ENCODE data around the gene TUBA1B.

DNA sequence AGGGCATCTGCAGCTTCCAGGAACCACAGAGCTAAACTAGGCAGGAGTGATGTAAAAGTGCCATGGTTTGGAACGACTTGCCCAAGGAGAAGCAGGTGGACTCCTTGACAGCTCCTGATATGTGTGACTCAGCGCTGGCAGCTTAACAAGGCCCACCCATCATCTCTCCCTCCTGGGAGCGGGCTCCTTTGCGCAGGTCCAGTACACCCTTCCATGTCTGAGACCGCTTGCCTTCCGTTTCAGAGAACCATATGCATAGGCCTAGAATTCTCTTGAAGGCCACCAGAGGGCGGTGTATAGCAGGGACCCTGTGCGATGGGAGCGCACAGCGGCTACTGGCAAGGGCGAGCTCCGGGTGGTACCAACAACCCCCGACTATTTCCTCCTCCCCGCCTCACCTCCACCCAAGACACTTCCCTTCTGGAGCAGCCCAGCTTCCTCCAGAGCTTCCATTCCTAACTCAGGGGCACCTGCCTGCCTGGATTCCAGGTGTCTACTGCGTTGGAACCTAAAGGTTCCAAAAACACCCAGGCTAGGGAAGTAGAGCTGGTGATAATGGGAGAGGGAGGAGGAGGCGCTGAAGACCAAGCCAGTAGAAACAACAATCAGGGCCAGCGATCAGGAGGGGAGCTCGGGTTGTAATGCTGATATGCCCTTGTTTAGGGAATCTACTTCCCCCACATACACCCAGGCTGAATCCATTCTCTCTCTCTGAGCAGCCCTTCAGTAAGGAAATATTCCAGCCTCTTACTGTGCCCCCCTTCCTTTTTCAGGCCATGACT, 42.9 kb downstream of the TUBA1B start:
- TF ChIP-seq, protein P1, sequence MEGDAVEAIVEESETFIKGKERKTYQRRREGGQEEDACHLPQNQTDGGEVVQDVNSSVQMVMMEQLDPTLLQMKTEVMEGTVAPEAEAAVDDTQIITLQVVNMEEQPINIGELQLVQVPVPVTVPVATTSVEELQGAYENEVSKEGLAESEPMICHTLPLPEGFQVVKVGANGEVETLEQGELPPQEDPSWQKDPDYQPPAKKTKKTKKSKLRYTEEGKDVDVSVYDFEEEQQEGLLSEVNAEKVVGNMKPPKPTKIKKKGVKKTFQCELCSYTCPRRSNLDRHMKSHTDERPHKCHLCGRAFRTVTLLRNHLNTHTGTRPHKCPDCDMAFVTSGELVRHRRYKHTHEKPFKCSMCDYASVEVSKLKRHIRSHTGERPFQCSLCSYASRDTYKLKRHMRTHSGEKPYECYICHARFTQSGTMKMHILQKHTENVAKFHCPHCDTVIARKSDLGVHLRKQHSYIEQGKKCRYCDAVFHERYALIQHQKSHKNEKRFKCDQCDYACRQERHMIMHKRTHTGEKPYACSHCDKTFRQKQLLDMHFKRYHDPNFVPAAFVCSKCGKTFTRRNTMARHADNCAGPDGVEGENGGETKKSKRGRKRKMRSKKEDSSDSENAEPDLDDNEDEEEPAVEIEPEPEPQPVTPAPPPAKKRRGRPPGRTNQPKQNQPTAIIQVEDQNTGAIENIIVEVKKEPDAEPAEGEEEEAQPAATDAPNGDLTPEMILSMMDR (IDR thresholded peaks at IDR 0.05): peak; percentile 67 to 92
- TF ChIP-seq EP300 (IDR thresholded peaks at IDR 0.05) (no peak), POLR2A (IDR thresholded peaks at IDR 0.05) (no peak), POLR2AphosphoS5 (IDR thresholded peaks at IDR 0.05) (no peak)
